Ramos (cell line): Measurements from ENCODE around the gene PCP2.

Source experiments
- in situ Hi-C: fragments of 300-500 bp; cut with MboI; formaldehyde crosslinking; loops from one replicate; pipeline ENCODE4 v1.14.3; 2022; ENCODE audit warnings: low sequenced_read_pairs; ENCODE audit not compliant: unreplicated experiment

The PCP2 gene

GRCh38 chr19:7640803-7641202, 7.3 kb upstream of the PCP2 start:
- in situ Hi-C loops: no loop called here

GRCh38 chr19:7639863-7640348, 6.4 kb upstream of the PCP2 start:
- in situ Hi-C loops: no loop called here

- in situ Hi-C loops: no loop called here
Measured at GRCh38 chr19:7638802-7639465, 5.4 kb upstream of the PCP2 start.

GRCh38 chr19:7637374-7638256, 4.1 kb upstream of the PCP2 start:
- in situ Hi-C loops: no loop called here

GRCh38 chr19:7636691-7637373, 3.3 kb upstream of the PCP2 start, which contains the start of gene STXBP2:
Gene STXBP2 (plus strand): TSS chr19:7637110. CDS start chr19:7637150, 40 bp downstream.
- in situ Hi-C loops: no loop called here

DNA sequence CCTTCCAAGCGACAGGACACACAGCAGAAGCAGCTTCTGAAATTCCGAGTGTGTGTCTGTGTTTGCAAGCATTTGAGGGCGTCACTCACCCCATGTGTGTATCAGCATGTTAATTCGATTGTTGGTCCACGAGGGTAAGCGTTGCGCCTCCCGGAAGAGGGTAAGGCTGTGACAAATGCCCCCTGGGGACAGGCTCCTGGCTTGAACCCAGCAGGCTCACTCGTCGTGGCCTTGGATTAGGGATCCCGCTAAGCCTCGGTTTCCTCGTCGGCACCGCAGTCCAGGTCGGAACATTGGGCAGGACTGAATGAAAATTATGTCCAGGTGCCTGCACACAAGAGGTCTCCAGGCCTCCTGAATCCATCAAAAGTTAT, 2.8 kb upstream of the PCP2 start:
- in situ Hi-C loops: no loop called here

GRCh38 chr19:7635670-7636069, 2.2 kb upstream of the PCP2 start:
- in situ Hi-C loops: no loop called here

GRCh38 chr19:7632340-7633203, 947 bp downstream of the PCP2 start:
- in situ Hi-C loops: no loop called here

DNA sequence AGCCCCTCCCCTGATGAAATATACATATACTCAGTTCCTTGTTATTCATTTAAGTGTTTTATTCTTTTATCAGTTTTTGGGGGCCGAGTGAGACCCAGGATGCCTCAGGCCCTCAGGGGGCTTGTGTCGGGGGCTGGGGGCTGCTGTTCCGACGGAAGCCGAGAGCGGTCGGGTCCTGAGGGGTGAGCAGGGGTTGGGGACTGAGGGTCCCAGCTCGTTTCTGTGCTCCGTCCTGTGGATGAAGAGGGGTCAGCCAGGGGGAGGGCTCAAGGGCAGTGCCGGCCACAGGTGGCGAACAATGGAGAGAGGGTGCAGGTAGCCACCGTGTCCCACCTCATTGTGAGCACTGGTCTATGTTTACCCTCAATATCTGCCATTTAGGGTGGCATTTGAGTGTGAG, 1.9 kb downstream of the PCP2 start:
- in situ Hi-C loops: no loop called here

GRCh38 chr19:7629347-7630054, 4.0 kb downstream of the PCP2 start, which contains the start of the genes PET100 and XAB2:
Gene PET100 (plus strand): TSS chr19:7629793. CDS start chr19:7629834, 41 bp downstream.
Gene XAB2 (minus strand): TSS chr19:7629545. CDS start chr19:7629527, 18 bp downstream.
- in situ Hi-C loops: no loop called here

DNA sequence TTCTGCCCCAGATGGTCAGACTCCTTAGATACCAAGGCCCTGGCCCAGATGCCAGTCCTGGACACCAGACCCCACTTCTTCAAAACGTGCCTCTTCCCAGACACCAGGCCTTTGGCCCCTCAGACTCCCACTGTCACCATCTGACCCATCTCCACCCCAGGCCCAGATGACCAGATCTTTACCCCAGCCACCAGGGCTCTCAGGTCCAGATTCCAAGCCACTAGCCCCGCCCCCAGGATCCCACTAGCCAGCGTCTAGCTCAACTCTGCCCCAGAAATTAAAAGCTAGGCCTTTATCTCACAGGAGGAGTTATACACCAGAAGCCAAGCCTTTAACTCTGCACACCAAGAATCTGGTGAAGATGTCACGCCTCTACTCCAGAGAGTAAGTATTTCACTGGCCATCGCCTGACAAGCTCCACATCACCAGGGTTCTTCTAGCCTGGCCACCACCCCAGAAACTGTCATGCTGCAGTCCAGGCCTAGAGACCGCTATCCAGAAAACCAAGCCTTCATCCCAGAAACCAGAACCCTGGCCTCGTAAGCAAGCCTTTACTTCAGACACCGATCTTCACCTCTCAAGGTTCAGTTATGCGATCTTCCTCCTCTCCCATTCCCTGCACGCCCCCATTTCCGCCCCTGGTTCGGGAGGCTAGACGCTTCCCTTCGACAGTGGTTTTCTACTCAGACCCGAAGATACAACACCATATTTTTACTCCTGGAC, 4.8 kb downstream of the PCP2 start:
- in situ Hi-C loops: no loop called here

GRCh38 chr19:7627166-7627565, 6.4 kb downstream of the PCP2 start:
- in situ Hi-C loops: no loop called here

- in situ Hi-C loops: no loop called here
Measured at GRCh38 chr19:7625763-7626372, 7.7 kb downstream of the PCP2 start.

- in situ Hi-C loops: no loop called here
Measured at GRCh38 chr19:7624810-7625209, 8.7 kb downstream of the PCP2 start.

- in situ Hi-C loops: no loop called here
Measured at GRCh38 chr19:7623725-7624603, 9.6 kb downstream of the PCP2 start.

- in situ Hi-C loops: no loop called here
Measured at GRCh38 chr19:7622933-7623685, 10.4 kb downstream of the PCP2 start.
